ENCODE data around the gene CD2BP2. TPM values are rescaled to one million over a fixed set of nuclear protein-coding genes. Genes with fewer than 3 reads are reported as not detected.

CD2BP2 gene
- total and polyA plus RNA-seq, 2 of the 13 experiments (the other 11 are each of a cell fraction or from before 2014, with no cell fraction given): 24.9 to 54.6 TPM

DNA sequence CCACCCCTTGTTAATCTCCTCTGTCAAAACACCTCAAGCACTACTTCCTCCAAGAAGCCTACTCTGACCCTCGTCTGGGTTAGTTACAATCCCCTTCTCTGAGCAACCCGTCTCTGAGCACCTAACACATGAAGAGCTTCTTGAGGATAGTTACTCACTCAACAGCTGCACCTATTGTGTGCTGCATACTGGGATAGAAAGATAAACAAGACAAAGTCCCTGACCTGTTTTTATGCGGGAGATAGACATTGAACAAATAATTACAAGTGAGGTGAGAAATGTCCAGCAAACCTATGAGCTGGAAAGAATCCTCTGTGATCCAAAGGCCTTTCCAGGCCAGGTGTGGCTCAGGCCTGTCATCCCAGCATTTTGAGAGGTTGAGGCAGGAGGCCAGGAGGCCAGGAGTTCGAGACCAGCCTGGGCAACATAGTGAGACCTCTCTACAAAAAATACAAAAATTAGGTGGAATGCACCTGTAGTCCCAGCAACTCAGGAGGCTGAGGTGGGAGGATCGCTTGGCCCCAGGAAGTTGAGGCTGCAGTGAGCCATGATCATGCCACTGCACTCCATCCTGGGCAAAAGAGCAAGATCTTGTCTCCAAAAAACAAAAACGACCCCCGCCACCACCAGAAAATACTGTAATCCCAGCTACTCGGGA lies 46.8 kb upstream of the CD2BP2 start (continued):
- TF ChIP-seq, protein P1, sequence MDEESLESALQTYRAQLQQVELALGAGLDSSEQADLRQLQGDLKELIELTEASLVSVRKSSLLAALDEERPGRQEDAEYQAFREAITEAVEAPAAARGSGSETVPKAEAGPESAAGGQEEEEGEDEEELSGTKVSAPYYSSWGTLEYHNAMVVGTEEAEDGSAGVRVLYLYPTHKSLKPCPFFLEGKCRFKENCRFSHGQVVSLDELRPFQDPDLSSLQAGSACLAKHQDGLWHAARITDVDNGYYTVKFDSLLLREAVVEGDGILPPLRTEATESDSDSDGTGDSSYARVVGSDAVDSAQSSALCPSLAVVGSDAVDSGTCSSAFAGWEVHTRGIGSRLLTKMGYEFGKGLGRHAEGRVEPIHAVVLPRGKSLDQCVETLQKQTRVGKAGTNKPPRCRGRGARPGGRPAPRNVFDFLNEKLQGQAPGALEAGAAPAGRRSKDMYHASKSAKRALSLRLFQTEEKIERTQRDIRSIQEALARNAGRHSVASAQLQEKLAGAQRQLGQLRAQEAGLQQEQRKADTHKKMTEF (CRISPR knock-in tag; IDR thresholded peaks at IDR 0.05): peak; percentile 44
- TF ChIP-seq HNF4A (CRISPR knock-in tag; IDR thresholded peaks at IDR 0.05) (peak; percentile 89), SYNCRIP (IDR thresholded peaks at IDR 0.05; ENCODE audit: insufficient read depth, low read depth, low read length) (no peak), TCF7 (IDR thresholded peaks at IDR 0.05; ENCODE audit: low read depth) (no peak), NR2F6 (IDR thresholded peaks at IDR 0.05) (peak; percentile 64), NR2F6 (CRISPR knock-in tag; IDR thresholded peaks at IDR 0.05) (peak; percentile 76), ZNF773 (CRISPR knock-in tag; IDR thresholded peaks at IDR 0.05; ENCODE audit: borderline replicate concordance) (no peak), MAFF (IDR thresholded peaks at IDR 0.05; ENCODE audit: low read depth, low read length) (no peak), FOXK1 (CRISPR knock-in tag; IDR thresholded peaks at IDR 0.05; ENCODE audit: borderline replicate concordance, low read depth) (peak; percentile 91; the same call in 1 of the 2 replicates), FOXP1 (IDR thresholded peaks at IDR 0.05) (0 out of 2 replicates have a peak, but pooled peaks have one; percentile 23), FOXP1 (CRISPR knock-in tag; IDR thresholded peaks at IDR 0.05) (peak; percentile 92), ZBTB1 (CRISPR knock-in tag; IDR thresholded peaks at IDR 0.05; ENCODE audit: borderline replicate concordance) (no peak), SAP130 (CRISPR knock-in tag; IDR thresholded peaks at IDR 0.05; ENCODE audit: low read depth) (peak; percentile 92), SETDB1 (CRISPR knock-in tag; IDR thresholded peaks at IDR 0.05; ENCODE audit: borderline replicate concordance) (no peak), PITX1 (CRISPR knock-in tag; IDR thresholded peaks at IDR 0.05) (peak; percentile 61; the same call in 1 of the 2 replicates), ZNF460 (CRISPR knock-in tag; IDR thresholded peaks at IDR 0.05; ENCODE audit: borderline replicate concordance) (peak; percentile 44; the same call in 1 of the 2 replicates)
- TF ChIP-seq, protein P2, sequence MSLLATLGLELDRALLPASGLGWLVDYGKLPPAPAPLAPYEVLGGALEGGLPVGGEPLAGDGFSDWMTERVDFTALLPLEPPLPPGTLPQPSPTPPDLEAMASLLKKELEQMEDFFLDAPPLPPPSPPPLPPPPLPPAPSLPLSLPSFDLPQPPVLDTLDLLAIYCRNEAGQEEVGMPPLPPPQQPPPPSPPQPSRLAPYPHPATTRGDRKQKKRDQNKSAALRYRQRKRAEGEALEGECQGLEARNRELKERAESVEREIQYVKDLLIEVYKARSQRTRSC (CRISPR knock-in tag; IDR thresholded peaks at IDR 0.05; ENCODE audit: low read depth): no peak
- TF ChIP-seq, protein P3, sequence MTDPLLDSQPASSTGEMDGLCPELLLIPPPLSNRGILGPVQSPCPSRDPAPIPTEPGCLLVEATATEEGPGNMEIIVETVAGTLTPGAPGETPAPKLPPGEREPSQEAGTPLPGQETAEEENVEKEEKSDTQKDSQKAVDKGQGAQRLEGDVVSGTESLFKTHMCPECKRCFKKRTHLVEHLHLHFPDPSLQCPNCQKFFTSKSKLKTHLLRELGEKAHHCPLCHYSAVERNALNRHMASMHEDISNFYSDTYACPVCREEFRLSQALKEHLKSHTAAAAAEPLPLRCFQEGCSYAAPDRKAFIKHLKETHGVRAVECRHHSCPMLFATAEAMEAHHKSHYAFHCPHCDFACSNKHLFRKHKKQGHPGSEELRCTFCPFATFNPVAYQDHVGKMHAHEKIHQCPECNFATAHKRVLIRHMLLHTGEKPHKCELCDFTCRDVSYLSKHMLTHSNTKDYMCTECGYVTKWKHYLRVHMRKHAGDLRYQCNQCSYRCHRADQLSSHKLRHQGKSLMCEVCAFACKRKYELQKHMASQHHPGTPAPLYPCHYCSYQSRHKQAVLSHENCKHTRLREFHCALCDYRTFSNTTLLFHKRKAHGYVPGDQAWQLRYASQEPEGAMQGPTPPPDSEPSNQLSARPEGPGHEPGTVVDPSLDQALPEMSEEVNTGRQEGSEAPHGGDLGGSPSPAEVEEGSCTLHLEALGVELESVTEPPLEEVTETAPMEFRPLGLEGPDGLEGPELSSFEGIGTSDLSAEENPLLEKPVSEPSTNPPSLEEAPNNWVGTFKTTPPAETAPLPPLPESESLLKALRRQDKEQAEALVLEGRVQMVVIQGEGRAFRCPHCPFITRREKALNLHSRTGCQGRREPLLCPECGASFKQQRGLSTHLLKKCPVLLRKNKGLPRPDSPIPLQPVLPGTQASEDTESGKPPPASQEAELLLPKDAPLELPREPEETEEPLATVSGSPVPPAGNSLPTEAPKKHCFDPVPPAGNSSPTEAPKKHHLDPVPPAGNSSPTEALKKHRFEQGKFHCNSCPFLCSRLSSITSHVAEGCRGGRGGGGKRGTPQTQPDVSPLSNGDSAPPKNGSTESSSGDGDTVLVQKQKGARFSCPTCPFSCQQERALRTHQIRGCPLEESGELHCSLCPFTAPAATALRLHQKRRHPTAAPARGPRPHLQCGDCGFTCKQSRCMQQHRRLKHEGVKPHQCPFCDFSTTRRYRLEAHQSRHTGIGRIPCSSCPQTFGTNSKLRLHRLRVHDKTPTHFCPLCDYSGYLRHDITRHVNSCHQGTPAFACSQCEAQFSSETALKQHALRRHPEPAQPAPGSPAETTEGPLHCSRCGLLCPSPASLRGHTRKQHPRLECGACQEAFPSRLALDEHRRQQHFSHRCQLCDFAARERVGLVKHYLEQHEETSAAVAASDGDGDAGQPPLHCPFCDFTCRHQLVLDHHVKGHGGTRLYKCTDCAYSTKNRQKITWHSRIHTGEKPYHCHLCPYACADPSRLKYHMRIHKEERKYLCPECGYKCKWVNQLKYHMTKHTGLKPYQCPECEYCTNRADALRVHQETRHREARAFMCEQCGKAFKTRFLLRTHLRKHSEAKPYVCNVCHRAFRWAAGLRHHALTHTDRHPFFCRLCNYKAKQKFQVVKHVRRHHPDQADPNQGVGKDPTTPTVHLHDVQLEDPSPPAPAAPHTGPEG (CRISPR knock-in tag; IDR thresholded peaks at IDR 0.05): no peak
- TF ChIP-seq, protein P4, sequence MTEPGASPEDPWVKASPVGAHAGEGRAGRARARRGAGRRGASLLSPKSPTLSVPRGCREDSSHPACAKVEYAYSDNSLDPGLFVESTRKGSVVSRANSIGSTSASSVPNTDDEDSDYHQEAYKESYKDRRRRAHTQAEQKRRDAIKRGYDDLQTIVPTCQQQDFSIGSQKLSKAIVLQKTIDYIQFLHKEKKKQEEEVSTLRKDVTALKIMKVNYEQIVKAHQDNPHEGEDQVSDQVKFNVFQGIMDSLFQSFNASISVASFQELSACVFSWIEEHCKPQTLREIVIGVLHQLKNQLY (CRISPR knock-in tag; IDR thresholded peaks at IDR 0.05): 0 out of 2 replicates have a peak, but pooled peaks have one; percentile 27
- TF ChIP-seq, protein P5, sequence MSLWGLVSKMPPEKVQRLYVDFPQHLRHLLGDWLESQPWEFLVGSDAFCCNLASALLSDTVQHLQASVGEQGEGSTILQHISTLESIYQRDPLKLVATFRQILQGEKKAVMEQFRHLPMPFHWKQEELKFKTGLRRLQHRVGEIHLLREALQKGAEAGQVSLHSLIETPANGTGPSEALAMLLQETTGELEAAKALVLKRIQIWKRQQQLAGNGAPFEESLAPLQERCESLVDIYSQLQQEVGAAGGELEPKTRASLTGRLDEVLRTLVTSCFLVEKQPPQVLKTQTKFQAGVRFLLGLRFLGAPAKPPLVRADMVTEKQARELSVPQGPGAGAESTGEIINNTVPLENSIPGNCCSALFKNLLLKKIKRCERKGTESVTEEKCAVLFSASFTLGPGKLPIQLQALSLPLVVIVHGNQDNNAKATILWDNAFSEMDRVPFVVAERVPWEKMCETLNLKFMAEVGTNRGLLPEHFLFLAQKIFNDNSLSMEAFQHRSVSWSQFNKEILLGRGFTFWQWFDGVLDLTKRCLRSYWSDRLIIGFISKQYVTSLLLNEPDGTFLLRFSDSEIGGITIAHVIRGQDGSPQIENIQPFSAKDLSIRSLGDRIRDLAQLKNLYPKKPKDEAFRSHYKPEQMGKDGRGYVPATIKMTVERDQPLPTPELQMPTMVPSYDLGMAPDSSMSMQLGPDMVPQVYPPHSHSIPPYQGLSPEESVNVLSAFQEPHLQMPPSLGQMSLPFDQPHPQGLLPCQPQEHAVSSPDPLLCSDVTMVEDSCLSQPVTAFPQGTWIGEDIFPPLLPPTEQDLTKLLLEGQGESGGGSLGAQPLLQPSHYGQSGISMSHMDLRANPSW (CRISPR knock-in tag; IDR thresholded peaks at IDR 0.05; ENCODE audit: borderline replicate concordance): 0 out of 2 replicates have a peak, but pooled peaks have one; percentile 44
